Mucosa of stomach (tissue), 1 donor: ENCODE measurements around the gene TAOK3.

Experiments
- H3K27me3 ChIP-seq: one replicate; pipeline ENCODE4 v1.7.0; 2013; ENCODE audit warnings: mild to moderate bottlenecking, low read length; ENCODE audit not compliant: control insufficient read depth, insufficient read depth
- H3K36me3 ChIP-seq: one replicate; pipeline ENCODE4 v1.7.0; 2013; ENCODE audit warnings: low read length; ENCODE audit not compliant: control insufficient read depth, insufficient read depth
- H3K4me1 ChIP-seq: one replicate; pipeline ENCODE4 v1.7.0; 2013; ENCODE audit warnings: mild to moderate bottlenecking, low read length; ENCODE audit not compliant: control insufficient read depth, insufficient read depth
- H3K4me3 ChIP-seq: one replicate; pipeline ENCODE4 v1.7.0; 2013; ENCODE audit warnings: low read length
- H3K9ac ChIP-seq: one replicate; pipeline ENCODE4 v1.7.0; 2013; ENCODE audit warnings: mild to moderate bottlenecking, low read length, moderate library complexity
- H3K9me3 ChIP-seq: one replicate; pipeline ENCODE4 v1.7.0; 2013; ENCODE audit warnings: mild to moderate bottlenecking, low read length, moderate library complexity; ENCODE audit not compliant: control insufficient read depth
- donor health status: Pancreatic carcinoma.

Gene TAOK3

GRCh38 chr12:118183155-118183554, 189.6 kb downstream of the TAOK3 start:
- no peaks in the 10 kb centered on the region for H3K9me3 ChIP-seq
- no peaks in the 10 kb centered on the region for H3K27me3 ChIP-seq
- H3K4me3 ChIP-seq: no peak overlapping the region
- peaks cover 6% of the 10 kb centered on the region for H3K4me1 ChIP-seq
- H3K9ac ChIP-seq: no peak overlapping the region
- peaks cover 6% of the 10 kb centered on the region for H3K36me3 ChIP-seq

GRCh38 chr12:118175823-118176447, 196.8 kb downstream of the TAOK3 start:
- no peaks in the 10 kb centered on the region for H3K27me3 ChIP-seq
- H3K36me3 ChIP-seq: no peaks in the 10 kb centered on the region
- H3K4me1 ChIP-seq: no peaks in the 10 kb centered on the region
- no peak overlapping the region for H3K4me3 ChIP-seq
- no peaks in the 10 kb centered on the region for H3K9me3 ChIP-seq
- no peak overlapping the region for H3K9ac ChIP-seq

GRCh38 chr12:118166946-118167345, 205.8 kb downstream of the TAOK3 start:
- H3K9ac ChIP-seq: no peak overlapping the region
- no peaks in the 10 kb centered on the region for H3K9me3 ChIP-seq
- no peaks in the 10 kb centered on the region for H3K27me3 ChIP-seq
- no peak overlapping the region for H3K4me3 ChIP-seq
- no peaks in the 10 kb centered on the region for H3K36me3 ChIP-seq
- no peaks in the 10 kb centered on the region for H3K4me1 ChIP-seq

GRCh38 chr12:118164798-118165486, 207.8 kb downstream of the TAOK3 start:
- H3K4me3 ChIP-seq: no peak overlapping the region
- no peaks in the 10 kb centered on the region for H3K27me3 ChIP-seq
- no peaks in the 10 kb centered on the region for H3K36me3 ChIP-seq
- H3K4me1 ChIP-seq: no peaks in the 10 kb centered on the region
- H3K9ac ChIP-seq: no peak overlapping the region
- no peaks in the 10 kb centered on the region for H3K9me3 ChIP-seq

- no peaks in the 10 kb centered on the region for H3K4me1 ChIP-seq
- no peaks in the 10 kb centered on the region for H3K36me3 ChIP-seq
- no peak overlapping the region for H3K4me3 ChIP-seq
Measured at GRCh38 chr12:118160536-118160935, 212.2 kb downstream of the TAOK3 start.

GRCh38 chr12:118151755-118152154, 221.0 kb downstream of the TAOK3 start:
- Histone ChIP-seq H3K9me3 (no peaks in the 10 kb centered on the region), H3K27me3 (no peaks in the 10 kb centered on the region), H3K4me1 (no peaks in the 10 kb centered on the region), H3K4me3 (no peak overlapping the region), H3K36me3 (no peaks in the 10 kb centered on the region), H3K9ac (no peak overlapping the region)

More at GRCh38 chr12:118160536-118160935, 212.2 kb downstream of the TAOK3 start:
- H3K9me3 ChIP-seq: no peaks in the 10 kb centered on the region
- H3K9ac ChIP-seq: no peak overlapping the region
- no peaks in the 10 kb centered on the region for H3K27me3 ChIP-seq

GRCh38 chr12:118150625-118151024, 222.1 kb downstream of the TAOK3 start:
- Histone ChIP-seq H3K4me1 (no peaks in the 10 kb centered on the region), H3K9me3 (no peaks in the 10 kb centered on the region), H3K4me3 (no peak overlapping the region), H3K27me3 (no peaks in the 10 kb centered on the region), H3K9ac (no peak overlapping the region), H3K36me3 (no peaks in the 10 kb centered on the region)

GRCh38 chr12:118148287-118148686, 224.4 kb downstream of the TAOK3 start:
- Histone ChIP-seq H3K27me3 (no peaks in the 10 kb centered on the region), H3K4me3 (no peak overlapping the region), H3K9ac (no peak overlapping the region), H3K4me1 (no peaks in the 10 kb centered on the region), H3K9me3 (no peaks in the 10 kb centered on the region), H3K36me3 (no peaks in the 10 kb centered on the region)

GRCh38 chr12:118145798-118146156, 226.9 kb downstream of the TAOK3 start:
- Histone ChIP-seq H3K4me1 (no peaks in the 10 kb centered on the region), H3K9ac (no peak overlapping the region), H3K27me3 (no peaks in the 10 kb centered on the region), H3K9me3 (no peaks in the 10 kb centered on the region), H3K4me3 (no peak overlapping the region), H3K36me3 (no peaks in the 10 kb centered on the region)

- Histone ChIP-seq H3K4me1 (no peaks in the 10 kb centered on the region), H3K4me3 (no peak overlapping the region), H3K27me3 (no peaks in the 10 kb centered on the region), H3K9me3 (no peaks in the 10 kb centered on the region), H3K9ac (no peak overlapping the region), H3K36me3 (no peaks in the 10 kb centered on the region)
Measured at GRCh38 chr12:118145113-118145797, 227.5 kb downstream of the TAOK3 start.

GRCh38 chr12:118144499-118144898, 228.2 kb downstream of the TAOK3 start:
- Histone ChIP-seq H3K4me1 (no peaks in the 10 kb centered on the region), H3K27me3 (no peaks in the 10 kb centered on the region), H3K36me3 (no peaks in the 10 kb centered on the region)

GRCh38 chr12:118140825-118141224, 231.9 kb downstream of the TAOK3 start:
- Histone ChIP-seq H3K9me3 (no peaks in the 10 kb centered on the region), H3K27me3 (no peaks in the 10 kb centered on the region), H3K4me1 (no peaks in the 10 kb centered on the region), H3K4me3 (no peak overlapping the region), H3K9ac (no peak overlapping the region), H3K36me3 (no peaks in the 10 kb centered on the region)

More at GRCh38 chr12:118144499-118144898, 228.2 kb downstream of the TAOK3 start:
- Histone ChIP-seq H3K4me3 (no peak overlapping the region), H3K9me3 (no peaks in the 10 kb centered on the region), H3K9ac (no peak overlapping the region)
